ENCODE measurements around the gene SMG7. TPM values are rescaled to one million over a fixed set of nuclear protein-coding genes. Genes with fewer than 3 reads are reported as not detected.

Gene SMG7
- total and polyA plus RNA-seq, 5 donors from 2014 or later = 13.6 to 66.1 (median 21.7) TPM

- ATAC-seq (ENCODE audit: low read depth in 2 of 2) = no peak
- H3K4me1 ChIP-seq (ENCODE audit: control insufficient read depth, insufficient read depth, low read length, poor library complexity, severe bottlenecking) = peaks cover 39% of the 10 kb centered on the region
- Mint-ChIP-seq H3K4me1 (peaks cover 65 to 90% (median 75%) of the 10 kb centered on the region in 4 donors), H3K9me3 (no peaks in the 10 kb centered on the region), H3K27me3 (no peaks in the 10 kb centered on the region), H3K27ac (no peak overlapping the region), H3K4me3 (no peak overlapping the region), H3K36me3 (no peaks in the 10 kb centered on the region)
- H3K4me3 ChIP-seq (ENCODE audit: low read depth, low read length) = no peak overlapping the region
- no peak for DNase-seq
- no peak overlapping the region for H3K27ac ChIP-seq (ENCODE audit: insufficient read depth, low read length, poor library complexity, severe bottlenecking)
- peaks cover 1% of the 10 kb centered on the region for H3K36me3 ChIP-seq (ENCODE audit: control insufficient read depth, insufficient read depth, low read length)
- no peaks in the 10 kb centered on the region for H3K9me3 ChIP-seq (ENCODE audit: control insufficient read depth in 2 of 2, low read length in 2 of 2)
- no peaks in the 10 kb centered on the region for H3K27me3 ChIP-seq (ENCODE audit: control insufficient read depth, insufficient read depth, low read length)
Measured at GRCh38 chr1:183484254-183484653, 12.0 kb downstream of the SMG7 start.

GRCh38 chr1:183484851-183485250 is 12.6 kb downstream of the SMG7 start:
- no peak overlapping the region for H3K4me3 Mint-ChIP-seq
- no peak for ATAC-seq (ENCODE audit: low read depth in 2 of 2)

DNA sequence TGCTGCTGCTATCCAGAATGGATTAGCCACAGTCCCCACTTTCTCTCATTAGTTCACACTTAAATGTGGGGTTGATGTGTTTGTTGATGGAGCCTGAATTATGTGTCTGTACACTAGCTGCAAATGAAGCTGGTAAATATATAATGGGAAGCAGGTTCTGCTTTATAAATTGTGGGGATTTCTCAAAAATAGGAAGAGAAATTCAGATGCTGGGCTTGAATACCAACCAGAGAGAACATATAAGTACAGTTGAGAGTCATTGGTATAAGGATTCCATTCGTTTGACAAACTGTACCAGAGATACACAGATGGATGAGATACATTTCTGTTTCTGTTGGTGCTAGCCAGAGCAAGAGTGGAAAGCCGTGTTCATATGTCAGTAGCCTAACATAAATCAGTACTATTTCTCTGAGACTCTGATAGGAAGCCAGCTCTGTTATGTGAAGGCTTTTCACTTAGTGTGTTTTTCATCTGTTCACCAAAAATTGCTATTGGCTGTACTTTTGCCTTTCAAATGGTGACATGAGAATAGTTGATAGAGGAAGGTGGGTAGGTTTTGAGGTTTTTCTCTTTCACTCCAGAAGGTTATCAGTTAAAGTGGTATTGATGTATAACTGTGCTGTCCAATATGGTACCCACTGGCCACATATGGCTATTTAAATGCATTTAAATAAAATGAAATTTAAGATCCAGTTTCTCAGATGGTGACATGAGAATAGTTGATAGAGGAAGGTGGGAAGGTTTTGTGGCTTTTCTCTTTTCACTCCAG is 15.6 kb downstream of the SMG7 start:
- H3K36me3 ChIP-seq (ENCODE audit: control insufficient read depth, insufficient read depth, low read length) = no peaks in the 10 kb centered on the region
- no peaks in the 10 kb centered on the region for H3K9me3 Mint-ChIP-seq
- no peaks in the 10 kb centered on the region for H3K27me3 ChIP-seq (ENCODE audit: control insufficient read depth, insufficient read depth, low read length)
- no peak overlapping the region for H3K4me3 ChIP-seq (ENCODE audit: low read depth, low read length)
- H3K9me3 ChIP-seq (ENCODE audit: control insufficient read depth in 2 of 2, low read length in 2 of 2) = no peaks in the 10 kb centered on the region
- no peaks in the 10 kb centered on the region for H3K36me3 Mint-ChIP-seq
- no peak for ATAC-seq (ENCODE audit: low read depth in 2 of 2)
- H3K27me3 Mint-ChIP-seq = no peaks in the 10 kb centered on the region
- peaks cover 56 to 82% (median 69%) of the 10 kb centered on the region in 4 donors for H3K4me1 Mint-ChIP-seq
- no peak overlapping the region for H3K27ac ChIP-seq (ENCODE audit: insufficient read depth, low read length, poor library complexity, severe bottlenecking)
- no peak for DNase-seq
- peak overlapping the region in 1 of 3 donors; percentile 39 for H3K27ac Mint-ChIP-seq
- H3K4me3 Mint-ChIP-seq = peak overlapping the region in 1 of 4 donors; percentile 41
- H3K4me1 ChIP-seq (ENCODE audit: control insufficient read depth, insufficient read depth, low read length, poor library complexity, severe bottlenecking) = peaks cover 9% of the 10 kb centered on the region

More at GRCh38 chr1:183484851-183485250, 12.6 kb downstream of the SMG7 start:
- Histone ChIP-seq H3K27ac (ENCODE audit: insufficient read depth, low read length, poor library complexity, severe bottlenecking) (no peak overlapping the region), H3K27me3 (ENCODE audit: control insufficient read depth, insufficient read depth, low read length) (no peaks in the 10 kb centered on the region), H3K4me3 (ENCODE audit: low read depth, low read length) (no peak overlapping the region), H3K4me1 (ENCODE audit: control insufficient read depth, insufficient read depth, low read length, poor library complexity, severe bottlenecking) (peaks cover 33% of the 10 kb centered on the region), H3K9me3 (ENCODE audit: control insufficient read depth in 2 of 2, low read length in 2 of 2) (no peaks in the 10 kb centered on the region), H3K36me3 (ENCODE audit: control insufficient read depth, insufficient read depth, low read length) (peaks cover 1% of the 10 kb centered on the region)
- Mint-ChIP-seq H3K36me3 (no peaks in the 10 kb centered on the region), H3K27ac (no peak overlapping the region), H3K9me3 (no peaks in the 10 kb centered on the region), H3K27me3 (no peaks in the 10 kb centered on the region), H3K4me1 (peaks cover 65 to 90% (median 75%) of the 10 kb centered on the region in 4 donors)
- no peak for DNase-seq

DNA sequence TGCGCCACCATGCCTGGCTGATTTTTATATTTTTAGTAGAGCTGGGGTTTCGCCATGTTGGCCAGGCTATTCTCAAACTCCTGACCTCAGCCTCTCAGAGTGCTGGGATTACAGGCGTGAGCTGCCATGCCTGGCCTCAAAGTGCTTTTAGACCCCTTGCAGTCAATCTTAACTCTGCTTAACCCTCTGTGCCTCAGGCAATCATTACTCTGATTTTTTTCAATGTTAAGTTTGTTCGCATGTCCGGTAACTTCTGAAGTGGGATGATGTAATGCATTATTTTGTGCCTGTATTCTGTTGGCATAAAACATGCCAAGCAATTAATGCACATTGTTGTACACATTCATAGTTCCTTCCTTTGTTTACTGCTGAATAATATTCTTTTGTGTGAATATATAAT is 18.6 kb downstream of the SMG7 start:
- H3K27me3 ChIP-seq (ENCODE audit: control insufficient read depth, insufficient read depth, low read length) = no peaks in the 10 kb centered on the region
- DNase-seq (no peak), ATAC-seq (ENCODE audit: low read depth in 2 of 2) (no peak)
- H3K9me3 Mint-ChIP-seq = no peaks in the 10 kb centered on the region
- peaks cover 6% of the 10 kb centered on the region for H3K4me1 ChIP-seq (ENCODE audit: control insufficient read depth, insufficient read depth, low read length, poor library complexity, severe bottlenecking)
- H3K27ac Mint-ChIP-seq = no peak overlapping the region
- no peaks in the 10 kb centered on the region for H3K36me3 Mint-ChIP-seq
- H3K36me3 ChIP-seq (ENCODE audit: control insufficient read depth, insufficient read depth, low read length) = no peaks in the 10 kb centered on the region
- H3K27ac ChIP-seq (ENCODE audit: insufficient read depth, low read length, poor library complexity, severe bottlenecking) = no peak overlapping the region
- H3K4me1 Mint-ChIP-seq = peaks cover 46 to 74% (median 57%) of the 10 kb centered on the region in 4 donors
- H3K9me3 ChIP-seq (ENCODE audit: control insufficient read depth in 2 of 2, low read length in 2 of 2) = no peaks in the 10 kb centered on the region
- no peak overlapping the region for H3K4me3 ChIP-seq (ENCODE audit: low read depth, low read length)
- H3K4me3 Mint-ChIP-seq = no peak overlapping the region
- H3K27me3 Mint-ChIP-seq = no peaks in the 10 kb centered on the region

- DNase-seq = no peak
- H3K4me1 ChIP-seq (ENCODE audit: control insufficient read depth, insufficient read depth, low read length, poor library complexity, severe bottlenecking) = peaks cover 18% of the 10 kb centered on the region
- Mint-ChIP-seq H3K36me3 (peaks cover 9% of the 10 kb centered on the region), H3K9me3 (peaks cover 0 to 2% (median 0%) of the 10 kb centered on the region in 7 donors), H3K27me3 (no peaks in the 10 kb centered on the region), H3K27ac (peak overlapping the region in 1 of 3 donors; percentile 77), H3K4me3 (no peak overlapping the region), H3K4me1 (peaks cover 44 to 77% (median 60%) of the 10 kb centered on the region in 4 donors)
- H3K9me3 ChIP-seq (ENCODE audit: control insufficient read depth in 2 of 2, low read length in 2 of 2) = no peaks in the 10 kb centered on the region
- ATAC-seq (ENCODE audit: low read depth in 2 of 2) = no peak
- H3K27me3 ChIP-seq (ENCODE audit: control insufficient read depth, insufficient read depth, low read length) = no peaks in the 10 kb centered on the region
- no peak overlapping the region for H3K27ac ChIP-seq (ENCODE audit: insufficient read depth, low read length, poor library complexity, severe bottlenecking)
- H3K4me3 ChIP-seq (ENCODE audit: low read depth, low read length) = no peak overlapping the region
- no peaks in the 10 kb centered on the region for H3K36me3 ChIP-seq (ENCODE audit: control insufficient read depth, insufficient read depth, low read length)
Measured at GRCh38 chr1:183493540-183494245, 21.4 kb downstream of the SMG7 start.

GRCh38 chr1:183495420-183495819 is 23.1 kb downstream of the SMG7 start:
- Mint-ChIP-seq H3K27me3 (no peaks in the 10 kb centered on the region), H3K4me3 (no peak overlapping the region), H3K4me1 (peaks cover 46 to 77% (median 62%) of the 10 kb centered on the region in 4 donors), H3K27ac (no peak overlapping the region), H3K36me3 (peaks cover 9% of the 10 kb centered on the region), H3K9me3 (peaks cover 0 to 2% (median 0%) of the 10 kb centered on the region in 7 donors)
- H3K27ac ChIP-seq (ENCODE audit: insufficient read depth, low read length, poor library complexity, severe bottlenecking) = no peak overlapping the region
- H3K27me3 ChIP-seq (ENCODE audit: control insufficient read depth, insufficient read depth, low read length) = no peaks in the 10 kb centered on the region
- no peaks in the 10 kb centered on the region for H3K9me3 ChIP-seq (ENCODE audit: control insufficient read depth in 2 of 2, low read length in 2 of 2)
- ATAC-seq (ENCODE audit: low read depth in 2 of 2) (no peak), DNase-seq (no peak)
- H3K4me1 ChIP-seq (ENCODE audit: control insufficient read depth, insufficient read depth, low read length, poor library complexity, severe bottlenecking) = peaks cover 20% of the 10 kb centered on the region
- no peak overlapping the region for H3K4me3 ChIP-seq (ENCODE audit: low read depth, low read length)
- H3K36me3 ChIP-seq (ENCODE audit: control insufficient read depth, insufficient read depth, low read length) = no peaks in the 10 kb centered on the region

DNA sequence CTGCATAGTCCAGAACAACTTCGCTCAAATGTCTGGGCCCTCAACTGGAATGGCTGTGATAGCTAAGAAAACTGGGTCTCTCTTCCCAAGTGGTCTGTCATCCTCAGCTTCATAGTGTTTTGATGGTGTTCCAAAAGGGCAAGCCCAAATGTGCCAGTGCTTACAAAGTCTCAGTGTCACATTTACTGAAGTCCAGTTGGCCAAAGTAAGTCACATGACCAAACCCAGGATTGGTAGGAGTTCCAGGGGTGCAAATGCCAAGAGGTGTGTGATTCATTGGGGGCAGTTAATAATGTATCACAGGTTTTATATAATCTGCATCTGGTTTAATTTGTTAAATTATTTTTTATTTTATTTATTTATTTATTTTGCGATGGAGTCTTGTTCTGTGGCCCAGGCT is 24.9 kb downstream of the SMG7 start:
- H3K27me3 Mint-ChIP-seq = no peaks in the 10 kb centered on the region

More for the DNA sequence above, 24.9 kb downstream of the SMG7 start:
- no peaks in the 10 kb centered on the region for H3K9me3 ChIP-seq (ENCODE audit: control insufficient read depth in 2 of 2, low read length in 2 of 2)
- H3K27me3 ChIP-seq (ENCODE audit: control insufficient read depth, insufficient read depth, low read length) = no peaks in the 10 kb centered on the region
- peaks cover 52 to 78% (median 65%) of the 10 kb centered on the region in 4 donors for H3K4me1 Mint-ChIP-seq
- DNase-seq = no peak
- no peak overlapping the region for H3K27ac ChIP-seq (ENCODE audit: insufficient read depth, low read length, poor library complexity, severe bottlenecking)
- no peaks in the 10 kb centered on the region for H3K36me3 ChIP-seq (ENCODE audit: control insufficient read depth, insufficient read depth, low read length)
- H3K4me3 ChIP-seq (ENCODE audit: low read depth, low read length) = no peak overlapping the region
- H3K9me3 Mint-ChIP-seq = peaks cover 0 to 2% (median 0%) of the 10 kb centered on the region in 7 donors
- peak overlapping the region in 2 of 3 donors; percentile 6 to 64 for H3K27ac Mint-ChIP-seq
- H3K4me1 ChIP-seq (ENCODE audit: control insufficient read depth, insufficient read depth, low read length, poor library complexity, severe bottlenecking) = peaks cover 18% of the 10 kb centered on the region
- no peak for ATAC-seq (ENCODE audit: low read depth in 2 of 2)
- H3K4me3 Mint-ChIP-seq = peak overlapping the region in 1 of 4 donors; percentile 10
- H3K36me3 Mint-ChIP-seq = peaks cover 9% of the 10 kb centered on the region

Data from CD4-positive, CD25-positive, alpha-beta regulatory T cell (primary cell).